GM18505 (cell line): Measurements from ENCODE around the gene USP10.

Experiments
- ATAC-seq: cut with Tn5 transposase; IDR thresholded peaks from one replicate; pipeline ENCODE4 v1.9.1; 2021; ENCODE audit not compliant: unreplicated experiment
- POLR2A ChIP-seq: IDR thresholded peaks from 4 replicates; pipeline ENCODE4 v1.6.1; 2011; ENCODE audit warnings: borderline replicate concordance; ENCODE audit not compliant: insufficient read depth, insufficient read length; ENCODE audit errors: extremely low read depth

USP10 gene

GRCh38 chr16:84780544-84781376, 81.0 kb downstream of the USP10 start:
- no peak for TF ChIP-seq POLR2A
- no peak for ATAC-seq

GRCh38 chr16:84782846-84783245, 83.0 kb downstream of the USP10 start:
- TF ChIP-seq POLR2A, result no peak
- ATAC-seq, result no peak

GRCh38 chr16:84785843-84786581, 86.2 kb downstream of the USP10 start:
- no peak for ATAC-seq
- no peak for TF ChIP-seq POLR2A

- ATAC-seq, result no peak
- no peak for TF ChIP-seq POLR2A
These were observed 86.9 kb downstream of the USP10 start for GRCh38 chr16:84786605-84787262.

GRCh38 chr16:84787263-84787622, 87.4 kb downstream of the USP10 start:
- ATAC-seq, result no peak
- no peak for TF ChIP-seq POLR2A

- TF ChIP-seq POLR2A, result no peak
- no peak for ATAC-seq
These were observed 89.2 kb downstream of the USP10 start for GRCh38 chr16:84788920-84789391.

GRCh38 chr16:84789431-84789830, 89.6 kb downstream of the USP10 start:
- no peak for ATAC-seq
- TF ChIP-seq POLR2A, result no peak

GRCh38 chr16:84790301-84790700, 90.5 kb downstream of the USP10 start:
- TF ChIP-seq POLR2A, result no peak
- ATAC-seq, result no peak

- TF ChIP-seq POLR2A, result no peak
- no peak for ATAC-seq
These were observed 91.3 kb downstream of the USP10 start for GRCh38 chr16:84791088-84791487.

GRCh38 chr16:84791501-84791900, 91.7 kb downstream of the USP10 start:
- no peak for ATAC-seq
- TF ChIP-seq POLR2A, result no peak

GRCh38 chr16:84794186-84794585, 94.4 kb downstream of the USP10 start:
- no peak for ATAC-seq
- no peak for TF ChIP-seq POLR2A

GRCh38 chr16:84794626-84795025, 94.8 kb downstream of the USP10 start:
- no peak for TF ChIP-seq POLR2A
- no peak for ATAC-seq

- no peak for ATAC-seq
- no peak for TF ChIP-seq POLR2A
These were observed 95.7 kb downstream of the USP10 start for GRCh38 chr16:84795329-84796053.
